Activated naive CD4-positive, alpha-beta T cell treated with anti-CD3 and anti-CD28 coated beads, Interleukin-2, amount 50 U/mL, for 16 hours (primary cell): ENCODE measurements around the gene PRKAG1.

Experiments used
- DNase-seq: peaks from one replicate; pipeline ENCODE4 v3.0.0-alpha.2; 2020

The PRKAG1 gene

DNA sequence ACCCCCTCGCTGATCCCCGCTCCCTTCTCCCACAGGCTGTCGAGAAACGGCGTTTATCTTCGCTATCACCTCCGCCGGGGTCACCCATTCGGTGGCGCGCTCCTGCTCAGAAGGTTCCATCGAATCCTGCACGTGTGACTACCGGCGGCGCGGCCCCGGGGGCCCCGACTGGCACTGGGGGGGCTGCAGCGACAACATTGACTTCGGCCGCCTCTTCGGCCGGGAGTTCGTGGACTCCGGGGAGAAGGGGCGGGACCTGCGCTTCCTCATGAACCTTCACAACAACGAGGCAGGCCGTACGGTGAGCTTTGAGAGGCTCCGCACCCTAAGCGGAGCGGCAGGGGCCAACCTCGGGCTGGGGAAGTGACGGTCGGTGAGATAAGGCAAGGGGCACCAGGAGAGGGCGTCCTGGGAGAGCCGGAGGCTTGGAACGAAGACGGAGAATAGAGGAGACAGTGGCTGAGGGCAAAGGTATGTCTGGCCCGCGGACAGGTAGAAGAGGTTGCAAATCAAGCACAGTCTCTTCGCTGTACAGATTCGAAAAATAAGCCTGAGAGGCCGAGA, 38.1 kb downstream of the PRKAG1 start:
- DNase-seq: peak; percentile 34

DNA sequence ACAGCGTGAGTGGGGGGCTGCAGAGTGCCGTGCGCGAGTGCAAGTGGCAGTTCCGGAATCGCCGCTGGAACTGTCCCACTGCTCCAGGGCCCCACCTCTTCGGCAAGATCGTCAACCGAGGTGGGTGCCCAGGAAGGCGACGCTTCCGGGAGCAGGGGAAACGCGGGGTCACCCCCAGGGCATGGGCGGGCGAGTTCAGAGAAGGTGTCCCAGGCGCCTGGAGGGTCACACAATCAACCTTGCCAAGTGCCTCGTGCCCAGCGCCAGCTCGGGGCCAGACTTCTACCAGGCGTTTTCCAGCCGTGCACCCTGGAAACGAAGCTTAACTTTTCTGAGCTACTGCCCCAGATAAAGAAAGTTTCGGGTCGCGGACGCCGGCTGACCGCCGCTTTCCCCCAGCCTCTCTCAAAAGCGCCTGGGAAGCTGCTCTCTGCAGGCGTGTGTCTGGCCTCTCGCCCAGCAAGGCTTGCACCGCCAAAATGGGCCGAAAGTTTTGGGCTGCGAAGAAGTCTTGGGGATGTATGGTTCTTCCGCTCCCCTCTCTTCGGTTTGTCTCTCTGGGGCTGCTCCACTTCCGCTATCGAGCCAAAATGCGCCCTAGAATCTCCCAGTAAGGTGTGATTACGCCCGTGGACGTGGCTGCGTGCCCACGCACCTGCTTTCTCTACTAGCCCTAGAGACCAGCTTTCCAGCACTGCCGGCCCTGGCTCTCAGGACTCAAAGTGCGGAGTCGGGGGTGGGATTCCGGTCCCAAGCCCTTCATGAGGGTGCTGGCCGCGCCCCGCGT, 38.8 kb downstream of the PRKAG1 start:
- peak; percentile 30 for DNase-seq

DNA sequence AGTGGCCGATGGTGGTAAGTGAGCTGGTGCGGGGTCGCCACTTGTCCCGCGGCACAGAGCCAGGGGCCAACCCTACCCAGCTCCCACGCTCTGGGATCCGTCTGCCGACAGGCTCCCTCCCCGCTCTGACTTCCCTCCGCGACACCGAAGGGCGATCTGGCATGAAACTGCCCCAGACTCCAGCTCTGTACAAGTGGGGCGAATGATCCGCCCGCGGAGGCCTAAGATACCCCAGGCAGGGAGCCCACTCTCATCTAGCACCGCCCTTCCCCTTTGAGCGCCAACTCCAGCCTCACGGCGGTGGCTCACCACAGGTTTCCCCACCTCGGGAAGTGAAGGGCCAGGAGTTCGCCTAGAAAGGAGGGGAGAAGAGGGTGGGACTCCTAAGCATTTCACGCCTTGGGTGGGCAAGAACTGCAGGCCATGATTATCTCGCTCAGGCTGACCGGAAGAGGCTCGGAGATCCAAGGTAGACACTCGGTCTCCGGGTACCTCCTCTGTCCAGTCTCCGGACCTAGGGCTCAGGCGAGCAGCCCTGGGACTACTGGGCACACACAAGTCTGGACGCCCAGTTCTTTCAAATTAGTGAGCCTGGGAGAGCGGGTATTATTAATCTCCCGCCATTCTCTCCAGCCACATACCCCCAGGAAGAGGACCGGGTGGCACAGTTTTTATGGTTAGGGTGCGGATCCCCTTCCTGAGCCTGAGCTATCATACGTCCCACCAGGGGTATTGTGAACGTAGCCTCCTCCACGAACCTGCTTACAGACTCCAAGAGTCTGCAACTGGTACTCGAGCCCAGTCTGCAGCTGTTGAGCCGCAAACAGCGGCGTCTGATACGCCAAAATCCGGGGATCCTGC, 39.6 kb downstream of the PRKAG1 start:
- DNase-seq: peak; percentile 15

DNA sequence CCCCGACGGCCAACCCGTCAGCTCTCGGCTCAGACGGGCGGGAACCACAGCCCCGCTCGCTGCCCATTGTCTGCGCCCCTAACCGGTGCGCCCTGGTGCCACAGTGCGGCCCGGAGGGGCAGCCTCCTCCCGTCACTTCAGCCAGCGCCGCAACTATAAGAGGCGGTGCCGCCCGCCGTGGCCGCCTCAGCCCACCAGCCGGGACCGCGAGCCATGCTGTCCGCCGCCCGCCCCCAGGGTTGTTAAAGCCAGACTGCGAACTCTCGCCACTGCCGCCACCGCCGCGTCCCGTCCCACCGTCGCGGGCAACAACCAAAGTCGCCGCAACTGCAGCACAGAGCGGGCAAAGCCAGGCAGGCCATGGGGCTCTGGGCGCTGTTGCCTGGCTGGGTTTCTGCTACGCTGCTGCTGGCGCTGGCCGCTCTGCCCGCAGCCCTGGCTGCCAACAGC, 40.3 kb downstream of the PRKAG1 start, which contains the start of gene WNT1:
Gene WNT1, plus strand, starts transcription at position 32 of the 450 bp plus-strand sequence. Its CDS starts 329 bp downstream, at position 361.
- DNase-seq: no peak

DNA sequence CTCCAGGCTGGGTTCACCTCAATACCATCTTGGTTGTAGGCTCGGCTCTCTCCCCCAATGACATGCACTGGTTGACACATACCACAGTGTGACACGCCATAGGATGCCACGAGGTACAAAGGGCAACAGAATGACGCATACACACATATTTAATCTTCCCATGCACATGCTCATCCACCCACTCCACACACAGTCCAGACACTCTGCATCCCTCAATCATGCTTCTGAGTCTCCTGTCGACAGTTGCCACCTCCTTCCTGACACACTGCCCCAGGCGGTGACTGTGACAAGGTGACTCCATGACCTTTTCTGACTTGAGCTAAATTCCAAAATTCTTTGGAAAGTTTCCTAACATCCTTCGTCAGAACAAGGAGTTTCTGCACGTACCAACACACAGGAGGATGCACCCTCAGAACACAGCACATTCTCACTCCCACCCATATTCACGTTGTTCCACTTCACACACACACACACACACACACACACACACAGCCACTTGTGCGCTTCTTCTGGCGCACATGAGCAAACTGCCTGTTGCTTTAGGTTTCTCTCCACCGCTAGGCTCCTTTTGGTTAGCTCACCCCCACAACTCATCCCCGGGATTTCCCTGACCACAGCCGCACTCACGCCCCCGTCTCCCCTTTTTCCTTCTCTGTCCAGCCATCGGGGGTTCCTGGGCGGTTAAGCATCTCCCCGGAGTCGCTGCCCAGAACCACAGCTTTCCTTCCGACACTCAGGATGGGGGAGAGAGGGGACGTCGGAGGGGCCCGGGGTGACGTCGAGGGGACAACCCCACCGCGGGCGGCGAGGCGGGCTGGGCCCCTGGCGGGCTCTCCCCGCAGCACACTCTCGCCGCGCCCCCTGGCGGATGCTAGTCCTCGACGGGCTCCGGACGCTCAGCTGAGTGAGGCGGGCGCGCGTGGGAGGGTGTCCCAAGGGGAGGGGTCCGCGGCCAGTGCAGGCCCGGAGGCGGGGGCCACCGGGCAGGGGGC, 41.0 kb downstream of the PRKAG1 start:
- peak; percentile 85 for DNase-seq

DNA sequence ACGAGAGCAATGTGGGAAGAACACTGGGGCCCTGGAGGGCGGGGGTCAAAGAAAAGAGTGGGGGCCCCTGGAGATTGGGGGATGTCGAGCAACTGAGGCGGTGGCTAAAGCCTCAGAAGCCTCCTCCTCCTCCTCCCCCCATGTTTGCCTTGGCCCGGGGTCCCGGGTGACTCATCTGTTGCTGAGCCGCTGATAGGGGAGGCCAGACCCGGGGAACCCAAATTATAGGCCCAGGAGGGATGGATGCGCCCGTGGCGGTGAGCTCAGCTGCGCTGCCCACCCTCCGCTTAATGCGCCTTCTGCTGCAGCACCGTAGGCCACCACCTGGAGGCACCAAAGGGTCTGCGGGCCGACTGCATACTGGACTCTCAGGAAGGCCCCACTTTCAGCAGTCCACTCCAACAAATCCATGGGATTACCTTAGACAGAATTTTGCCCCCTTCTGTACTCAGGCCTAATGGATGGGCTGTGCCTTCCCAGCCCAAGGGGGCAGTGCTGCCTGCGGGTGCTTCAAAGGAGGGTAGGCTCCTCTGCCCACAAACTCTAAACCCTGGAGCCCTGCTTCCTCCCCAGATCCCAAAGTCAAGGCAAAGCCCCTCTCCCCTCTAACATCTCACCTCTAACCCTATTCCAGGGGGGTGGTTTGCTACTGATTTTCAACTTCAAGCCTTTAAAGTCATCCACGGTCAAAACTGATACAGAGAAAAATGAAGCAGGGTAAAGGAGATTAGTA, 44.5 kb downstream of the PRKAG1 start:
- DNase-seq: peak; percentile 38

DNA sequence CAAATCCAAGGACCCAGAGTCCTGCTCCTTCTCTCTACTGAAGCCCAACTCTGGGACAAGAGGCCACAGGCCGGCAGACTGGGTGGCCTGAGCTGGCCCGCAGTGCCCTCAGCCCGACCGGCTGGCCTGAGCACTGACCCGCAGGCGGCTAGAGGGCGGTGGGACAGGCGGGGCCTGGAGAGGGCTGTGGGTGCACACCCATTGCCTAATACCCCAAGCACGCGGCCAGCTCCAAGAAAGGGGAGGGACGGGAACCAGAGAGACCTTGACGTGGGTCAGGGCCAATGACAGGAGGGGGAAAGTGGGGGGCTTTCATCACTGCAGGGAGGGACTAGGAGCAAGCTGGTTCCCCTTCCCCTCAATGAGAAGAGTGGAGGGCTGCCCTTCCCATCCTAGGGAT, 45.0 kb downstream of the PRKAG1 start:
- DNase-seq: no peak

DNA sequence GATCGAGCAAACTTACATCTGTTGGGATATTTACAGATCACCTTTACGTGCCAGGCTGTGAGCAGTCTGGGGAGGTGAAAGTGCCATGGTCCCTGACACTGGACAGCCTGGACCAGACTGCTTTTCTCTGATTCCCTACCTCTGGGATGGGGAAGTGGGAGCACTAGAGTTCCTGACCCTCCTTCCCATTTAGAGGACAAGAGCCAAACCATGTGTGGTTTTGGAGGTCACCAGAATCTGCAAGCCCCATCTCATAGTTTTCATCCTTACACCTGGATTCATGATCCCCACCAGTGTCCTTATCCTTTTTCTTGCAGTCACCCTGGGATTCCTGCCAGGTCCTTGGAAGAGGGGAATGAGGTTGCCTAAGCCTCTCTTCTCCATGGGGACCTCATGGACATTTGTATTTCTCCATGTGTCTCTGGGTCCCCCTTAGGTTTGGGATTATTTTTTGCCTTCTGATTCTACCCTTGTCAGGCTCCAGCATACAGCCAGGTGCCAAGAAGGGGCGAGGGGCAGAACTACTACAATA, 45.6 kb downstream of the PRKAG1 start:
- DNase-seq: no peak

DNA sequence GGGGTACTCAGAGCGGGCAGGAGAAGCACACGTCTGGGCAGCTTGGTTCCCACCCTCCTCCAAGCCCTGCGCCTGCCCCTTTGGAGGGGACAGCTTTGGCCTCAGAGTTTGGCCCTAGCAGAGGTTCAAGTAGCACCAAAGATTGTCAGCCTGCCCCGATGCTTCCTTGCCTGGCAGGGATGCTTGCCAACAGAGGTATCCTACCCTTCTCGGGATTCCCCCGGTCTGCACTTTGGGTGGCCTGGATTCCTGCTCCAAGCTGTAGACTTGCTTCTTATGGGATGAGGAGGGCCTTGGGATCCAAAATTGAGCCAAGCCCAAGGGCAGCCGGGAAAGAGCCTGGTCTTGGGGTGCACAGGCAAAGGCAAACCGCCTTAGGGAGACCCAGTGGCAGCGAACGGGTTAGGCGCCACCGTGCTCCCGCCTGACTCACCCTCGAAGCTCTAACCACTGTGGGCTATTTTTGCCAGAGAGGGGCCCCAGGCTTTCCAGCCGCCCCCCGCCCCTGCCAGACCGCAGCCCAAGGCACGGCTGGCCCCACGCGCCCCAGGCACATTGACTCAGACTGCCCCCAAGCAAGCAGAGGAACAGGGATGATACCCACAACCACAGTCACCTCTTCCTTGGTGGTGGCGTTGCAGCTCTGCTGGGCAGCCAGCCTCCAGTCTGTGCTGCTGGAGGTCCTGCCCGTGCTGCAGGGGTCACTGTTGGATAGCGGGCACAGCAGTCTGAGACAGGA, 46.2 kb downstream of the PRKAG1 start:
- peak; percentile 18 for DNase-seq

DNA sequence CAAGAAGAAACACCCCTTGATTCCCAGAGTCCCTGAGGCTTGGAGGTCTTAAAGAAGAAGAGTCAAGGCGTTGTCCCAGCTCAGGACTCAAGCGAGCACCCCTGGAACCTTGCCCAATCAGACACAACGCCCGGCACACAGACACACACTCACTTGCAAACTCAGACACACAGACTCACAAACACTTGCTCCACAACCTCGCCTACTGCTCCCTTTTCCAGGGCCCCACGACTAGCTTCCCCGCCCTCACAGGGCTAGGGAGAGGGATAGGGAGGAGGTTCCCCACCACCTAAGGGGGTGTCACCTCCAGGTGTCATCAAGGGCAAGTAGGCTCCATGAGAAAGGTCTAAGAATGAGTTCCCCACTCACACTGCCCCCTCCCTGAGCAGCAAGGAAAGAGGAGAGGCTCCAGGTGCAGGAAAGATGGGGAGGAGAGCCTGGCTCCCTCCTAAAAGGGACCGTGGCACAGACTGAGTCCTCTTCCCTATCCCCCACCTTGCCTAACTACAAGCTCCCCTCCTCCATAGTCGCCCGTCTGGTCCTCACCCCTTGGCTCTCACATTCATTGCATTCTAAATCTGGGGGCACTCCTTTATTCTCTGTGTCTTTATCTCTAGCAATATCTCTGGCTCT, 47.8 kb downstream of the PRKAG1 start:
- no peak for DNase-seq

DNA sequence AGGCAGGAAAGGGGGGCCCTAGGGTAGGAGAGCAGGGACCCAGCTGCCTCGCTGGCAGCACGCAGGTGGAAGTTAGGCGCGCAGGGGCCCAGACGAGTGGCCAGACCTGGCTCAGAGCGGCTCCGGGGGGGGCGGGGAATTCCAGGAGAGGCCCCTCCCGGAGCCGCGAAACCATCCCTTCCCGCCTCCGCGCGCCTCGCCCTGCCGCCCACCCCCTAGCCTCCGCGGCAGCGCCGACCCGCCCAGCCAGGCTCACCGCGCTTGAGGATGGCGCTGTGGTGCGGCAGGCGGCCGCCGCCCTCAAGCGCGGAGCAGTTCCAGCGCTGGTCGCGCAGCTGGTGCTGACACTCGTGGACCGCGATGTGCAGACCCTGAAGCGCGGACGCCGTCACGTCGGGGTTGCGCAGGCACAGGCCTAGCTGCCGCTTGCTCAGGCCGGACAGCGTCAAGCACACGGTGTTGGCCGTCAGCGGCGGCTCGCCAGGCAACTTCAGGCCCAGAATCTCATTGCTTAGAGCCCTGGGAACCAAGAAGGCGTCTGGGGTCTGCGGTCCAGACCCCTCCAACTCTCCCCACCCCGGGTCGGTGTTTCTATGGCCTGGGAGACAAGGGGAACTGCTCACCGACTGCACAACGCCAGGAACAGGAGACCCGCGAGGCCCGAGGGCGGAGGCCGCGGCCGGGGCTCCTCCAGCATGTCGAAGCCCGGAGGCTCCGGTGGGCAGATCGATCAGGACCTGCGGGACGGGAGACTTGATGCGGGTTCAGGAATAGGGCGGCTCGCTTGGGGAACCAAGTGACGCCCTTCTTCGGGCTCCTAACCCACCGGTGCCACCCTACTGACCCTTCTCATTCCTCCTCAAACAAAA, 48.5 kb downstream of the PRKAG1 start:
- DNase-seq: peak; percentile 51

DNA sequence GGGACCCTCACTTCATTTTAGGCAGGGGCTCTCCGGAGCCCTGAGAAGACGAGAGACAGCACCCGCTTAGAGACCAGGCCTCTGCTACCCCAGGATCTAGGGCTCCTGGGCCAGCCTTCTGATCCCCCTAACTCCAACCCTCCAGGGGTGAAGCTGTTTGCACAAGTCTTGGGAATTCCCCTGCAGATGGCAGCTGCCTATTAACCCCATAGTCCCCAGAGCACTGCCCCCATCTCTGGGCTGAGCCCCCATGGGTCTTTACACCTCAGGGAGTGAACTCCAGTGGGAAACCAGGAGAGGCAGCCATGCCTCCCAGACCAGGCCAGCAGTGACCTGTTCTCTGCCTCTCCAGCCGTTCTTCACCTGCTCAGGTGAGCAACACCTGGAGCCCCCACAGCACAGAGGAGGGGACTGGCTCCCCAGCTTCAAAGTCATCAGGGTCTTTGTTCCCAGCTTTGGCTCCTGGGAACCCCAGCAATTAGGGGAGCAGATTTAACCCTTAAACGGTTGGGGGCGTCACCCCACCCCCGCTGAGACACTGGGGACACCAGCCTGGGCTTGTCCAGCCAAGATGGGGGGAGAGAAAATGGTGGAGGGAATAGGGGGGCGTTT, 49.3 kb downstream of the PRKAG1 start:
- DNase-seq: no peak

DNA sequence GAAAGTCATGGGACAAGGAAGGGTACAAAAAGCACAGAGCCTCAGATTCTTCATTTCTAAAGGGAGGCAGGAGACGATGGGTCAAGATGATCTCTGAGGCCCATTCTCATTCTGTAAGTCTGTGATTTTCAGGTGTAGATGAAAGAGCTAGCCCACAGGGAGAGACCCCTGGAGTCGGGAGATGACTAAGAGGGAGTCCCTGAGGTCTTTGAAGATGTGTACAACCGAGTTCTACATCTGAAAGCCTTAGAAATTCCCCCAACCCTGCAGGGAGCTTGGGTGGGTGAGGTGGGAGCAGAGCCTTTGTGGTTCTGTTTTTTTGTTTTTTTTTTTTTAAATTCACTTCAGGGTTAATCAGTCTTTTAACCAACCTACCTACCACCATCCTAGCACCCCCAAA, 50.1 kb downstream of the PRKAG1 start:
- DNase-seq: no peak

DNA sequence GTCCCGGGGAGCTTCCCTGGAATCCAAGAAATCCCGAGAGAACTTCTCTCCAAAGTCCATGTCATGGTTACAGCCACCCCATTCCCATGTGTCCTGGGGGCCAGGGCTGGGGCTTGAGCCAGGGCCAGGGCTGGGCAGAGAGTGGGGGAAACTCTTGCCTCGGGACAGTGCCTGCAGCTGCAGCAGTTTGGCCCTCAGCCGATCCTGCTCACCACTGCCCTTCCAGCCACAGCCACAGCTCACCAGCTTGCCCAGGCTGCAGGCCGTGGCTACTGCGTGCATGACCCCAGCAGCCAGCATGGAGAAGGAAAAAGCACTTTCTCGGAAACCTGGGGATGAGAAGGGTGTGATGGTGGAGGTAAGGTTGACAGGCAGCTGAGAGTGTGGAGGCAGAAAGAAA, 50.6 kb downstream of the PRKAG1 start:
- no peak for DNase-seq

DNA sequence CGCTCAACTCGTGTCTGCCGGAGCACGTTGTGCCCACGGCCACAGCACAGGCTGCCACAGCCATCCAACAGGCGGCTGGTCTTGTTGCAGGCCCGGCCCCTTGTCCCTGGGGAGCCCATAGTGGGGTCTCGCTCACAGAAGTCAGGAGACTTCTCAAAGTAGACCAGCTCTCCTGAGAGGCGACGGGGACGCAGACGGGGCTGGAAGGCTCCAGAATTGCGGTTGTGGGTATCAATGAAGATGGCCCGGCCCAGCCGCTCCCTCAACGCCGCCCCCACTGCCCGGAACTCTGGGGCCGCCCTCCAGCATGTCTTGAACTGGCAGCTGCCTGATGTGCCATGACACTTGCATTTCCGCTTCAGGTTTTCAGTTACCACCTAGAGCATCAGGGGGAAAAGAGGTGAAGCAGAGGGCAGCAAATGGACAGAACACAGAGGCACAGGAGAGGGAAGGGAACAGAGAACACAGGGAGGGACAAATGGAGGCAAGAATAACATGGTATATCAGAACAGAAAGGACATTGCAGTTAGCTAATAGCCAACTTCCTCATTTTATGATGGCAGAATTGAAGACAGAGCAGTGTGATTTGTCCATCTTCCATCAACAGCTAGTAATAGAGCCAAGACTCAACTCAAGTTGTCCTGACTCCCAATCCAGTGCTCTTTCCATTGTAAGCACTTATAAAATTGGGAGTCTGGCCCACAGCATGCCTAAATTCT, 52.2 kb downstream of the PRKAG1 start:
- no peak for DNase-seq

DNA sequence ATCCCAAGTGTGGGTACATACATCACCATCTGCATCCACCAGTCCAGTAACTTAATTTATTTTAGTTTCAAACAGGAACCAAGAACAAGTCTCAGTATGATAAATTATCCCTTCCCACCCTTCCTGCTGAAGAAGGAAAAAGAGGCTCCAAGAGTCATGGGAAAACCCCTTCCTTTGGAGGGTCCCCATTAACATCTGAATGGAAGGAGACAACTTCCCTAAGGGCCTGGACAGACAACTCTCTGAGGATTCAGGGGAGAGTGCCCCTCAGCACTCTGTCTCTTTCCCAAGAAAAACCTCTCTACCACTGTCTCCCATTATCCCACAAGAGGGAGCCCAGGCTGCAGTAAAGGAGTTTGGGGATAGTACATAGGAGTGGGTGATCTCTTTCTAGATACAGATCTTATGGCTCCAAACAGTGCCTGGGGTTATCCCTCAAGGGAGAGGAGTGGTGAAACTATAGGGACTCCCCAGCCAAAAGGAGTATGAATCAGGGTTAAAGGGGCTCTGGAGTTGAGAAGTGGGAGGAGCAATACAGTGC, 53.2 kb downstream of the PRKAG1 start:
- no peak for DNase-seq

DNA sequence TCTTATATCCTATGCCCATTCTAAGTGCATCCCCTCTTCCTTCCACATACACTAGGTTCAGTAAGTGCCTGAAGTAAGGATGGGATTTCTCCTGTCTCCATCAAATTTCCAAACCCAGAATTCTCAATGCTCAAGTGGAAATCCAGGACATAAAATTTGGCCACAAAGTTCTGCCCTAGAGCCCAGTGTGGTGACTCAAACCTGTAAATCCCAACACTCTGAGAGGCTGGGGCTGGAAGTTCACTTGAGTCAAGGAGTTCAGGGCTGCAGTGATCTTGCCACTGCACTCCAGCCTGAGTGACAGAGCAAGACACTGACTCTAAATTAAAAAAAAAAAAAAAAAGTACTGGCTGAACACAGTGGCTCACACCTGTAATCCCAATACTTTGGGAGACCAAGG, 56.8 kb downstream of the PRKAG1 start:
- no peak for DNase-seq

DNA sequence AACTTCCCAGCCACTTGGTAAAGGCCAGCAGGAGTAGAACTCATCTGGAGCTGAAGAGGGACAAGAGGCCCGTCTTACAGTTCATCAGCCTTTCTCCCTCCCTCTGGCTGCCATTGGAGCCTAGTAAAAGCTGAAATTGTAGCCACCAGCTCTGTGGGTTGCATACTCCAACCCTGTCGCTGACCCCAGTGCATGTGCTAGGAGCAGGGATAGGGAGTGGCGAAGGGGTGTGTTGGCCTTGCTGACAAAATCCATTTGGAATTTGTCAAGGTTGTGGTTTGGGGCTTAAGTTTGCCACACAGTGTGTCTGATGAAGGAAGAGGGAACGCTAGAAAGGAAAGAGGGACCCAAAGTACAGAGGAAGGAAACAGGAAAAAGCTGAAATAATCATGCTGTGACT, 57.2 kb downstream of the PRKAG1 start:
- no peak for DNase-seq
